AG09309 (cell line): ENCODE data around the gene LSM4.
"Not testable (repeated sequence)": the region's sequence is repeated elsewhere in the genome, so short reads cannot be mapped to it uniquely, and the experiment has no call there.

Experiments used
- DNase-seq: peaks from one replicate; pipeline ENCODE4 v3.0.0-alpha.2; 2010; ENCODE audit warnings: low read depth
- H3K4me3 ChIP-seq: 2 replicates; pipeline ENCODE4 v1.5.1; 2011; ENCODE audit warnings: mild to moderate bottlenecking, low read depth, low read length, moderate library complexity; ENCODE audit not compliant: control insufficient read depth
- CTCF ChIP-seq: IDR thresholded peaks from 2 replicates; pipeline ENCODE4 v1.5.1; 2011; ENCODE audit warnings: mild to moderate bottlenecking, low read depth, low read length, inconsistent platforms; ENCODE audit not compliant: insufficient read depth, control insufficient read depth; ENCODE audit errors: missing control alignments

LSM4 gene

GRCh38 chr19:18332917-18333530 is 10.1 kb upstream of the LSM4 start:
- no peak for TF ChIP-seq CTCF
- no peak overlapping the region for H3K4me3 ChIP-seq
- DNase-seq, result no peak

- DNase-seq, result no peak
- TF ChIP-seq CTCF, result no peak
- no peak overlapping the region for H3K4me3 ChIP-seq
These were observed 8.0 kb upstream of the LSM4 start for GRCh38 chr19:18330868-18331267.

- no peak for TF ChIP-seq CTCF
- H3K4me3 ChIP-seq, result no peak overlapping the region; the same call in 1 of the 2 replicates
- DNase-seq, result no peak
These were observed 6.1 kb upstream of the LSM4 start for GRCh38 chr19:18329035-18329376.

- H3K4me3 ChIP-seq, result peak overlapping the region; percentile 21
- TF ChIP-seq CTCF, result peak; percentile 87
- DNase-seq, result peak; percentile 94
These were observed 5.6 kb upstream of the LSM4 start for GRCh38 chr19:18328340-18329034.

GRCh38 chr19:18326772-18327171 is 3.9 kb upstream of the LSM4 start:
- no peak overlapping the region for H3K4me3 ChIP-seq
- no peak for TF ChIP-seq CTCF
- no peak for DNase-seq

GRCh38 chr19:18324373-18324731 is 1.5 kb upstream of the LSM4 start:
- not testable (repeated sequence) for DNase-seq, H3K4me3 ChIP-seq

GRCh38 chr19:18322318-18322758 is 538 bp downstream of the LSM4 start:
- DNase-seq, result no peak

More at GRCh38 chr19:18322318-18322758, 538 bp downstream of the LSM4 start:
- peak overlapping the region; percentile 79 for H3K4me3 ChIP-seq
- TF ChIP-seq CTCF, result peak; percentile 41
